GM03348 (cell line): ENCODE measurements around the gene TRMT112.
A peak's percentile ranks its signal among the peaks of the same experiment; 100 is the strongest.
"Not testable (repeated sequence)": the region's sequence is repeated elsewhere in the genome, so short reads cannot be mapped to it uniquely, and the experiment has no call there.

Source experiments
- DNase-seq: peaks from one replicate; pipeline ENCODE4 v3.0.0; 2012; ENCODE audit warnings: low spot score

TRMT112 gene

DNA sequence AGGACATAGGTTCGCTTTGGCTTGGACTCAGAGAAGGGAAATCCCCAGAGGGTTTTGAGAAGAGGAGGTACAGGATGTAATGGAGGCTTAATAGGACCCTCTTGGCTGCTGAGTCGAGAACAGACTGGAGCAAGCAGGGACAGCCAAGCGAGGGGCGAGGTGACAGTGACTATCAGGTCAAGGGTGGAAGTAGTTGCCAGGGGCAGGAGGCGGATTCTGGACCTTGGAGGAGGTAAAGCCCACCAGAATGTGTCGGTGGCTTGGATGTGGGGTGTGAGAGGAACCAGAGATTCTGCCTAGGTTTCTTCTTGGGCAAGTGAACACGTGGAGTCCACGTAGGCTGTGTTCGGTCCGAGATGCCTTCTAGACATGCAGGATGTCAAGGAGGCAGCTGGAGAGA lies 4.4 kb downstream of the TRMT112 start:
- DNase-seq, result no peak

DNA sequence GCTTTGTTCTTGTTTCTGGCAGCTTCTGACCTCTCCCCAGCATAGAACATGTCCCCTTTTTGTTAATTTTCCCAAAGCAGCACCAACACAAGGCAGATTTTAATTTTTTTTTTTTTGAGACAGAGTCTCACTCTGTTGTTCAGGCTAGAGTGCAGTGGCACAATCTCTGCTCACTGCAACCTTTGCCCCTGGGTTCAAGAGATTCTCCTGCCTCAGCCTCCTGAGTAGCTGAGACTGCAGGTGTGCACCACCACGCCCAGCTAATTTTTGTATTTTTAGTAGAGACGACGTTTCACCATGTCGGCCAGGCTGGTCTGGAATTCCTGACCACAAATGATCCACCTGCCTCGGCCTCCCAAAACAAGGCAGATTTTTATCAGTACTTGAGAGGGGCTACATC lies 9.6 kb downstream of the TRMT112 start:
- not testable (repeated sequence) for DNase-seq

DNA sequence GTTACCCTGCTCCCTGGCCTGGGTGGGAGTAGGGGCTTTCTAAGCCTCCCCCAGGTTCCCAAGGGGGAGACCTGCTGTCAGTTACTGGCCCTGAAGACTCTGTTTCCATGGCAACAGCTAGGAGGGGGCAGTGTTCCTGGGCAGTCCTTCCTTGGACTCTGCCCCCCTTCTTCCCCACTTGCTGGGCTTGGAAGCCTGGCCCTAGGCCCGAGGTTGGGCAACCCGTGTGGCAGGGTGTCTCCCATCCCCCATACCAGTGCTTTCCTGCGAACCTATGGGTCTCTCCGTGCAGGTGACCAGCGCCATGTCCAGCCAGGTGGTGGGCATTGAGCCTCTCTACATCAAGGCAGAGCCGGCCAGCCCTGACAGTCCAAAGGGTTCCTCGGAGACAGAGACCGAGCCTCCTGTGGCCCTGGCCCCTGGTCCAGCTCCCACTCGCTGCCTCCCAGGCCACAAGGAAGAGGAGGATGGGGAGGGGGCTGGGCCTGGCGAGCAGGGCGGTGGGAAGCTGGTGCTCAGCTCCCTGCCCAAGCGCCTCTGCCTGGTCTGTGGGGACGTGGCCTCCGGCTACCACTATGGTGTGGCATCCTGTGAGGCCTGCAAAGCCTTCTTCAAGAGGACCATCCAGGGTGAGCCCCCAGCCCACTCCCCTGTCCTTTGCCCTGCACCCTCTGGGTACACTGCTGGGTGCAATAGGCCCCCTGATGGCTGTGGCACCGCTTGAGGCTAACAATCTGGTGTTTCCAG lies 10.3 kb downstream of the TRMT112 start:
- DNase-seq, result no peak

DNA sequence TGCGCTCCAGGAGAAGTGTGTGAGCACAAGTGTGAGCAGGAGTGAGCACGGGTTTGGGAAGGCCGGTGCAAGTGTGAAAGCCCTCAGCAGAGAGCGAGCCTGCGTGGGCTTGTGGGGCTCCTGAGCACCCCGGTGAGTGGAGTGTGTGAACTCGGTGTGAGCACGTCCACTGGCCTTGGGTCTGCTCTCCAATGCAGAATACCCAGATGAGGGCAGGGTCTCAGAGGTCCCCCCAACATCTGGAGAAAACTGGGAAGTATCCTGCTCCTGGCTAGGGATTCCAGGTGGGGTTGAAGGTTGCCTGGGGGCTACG lies 10.8 kb downstream of the TRMT112 start:
- no peak for DNase-seq

DNA sequence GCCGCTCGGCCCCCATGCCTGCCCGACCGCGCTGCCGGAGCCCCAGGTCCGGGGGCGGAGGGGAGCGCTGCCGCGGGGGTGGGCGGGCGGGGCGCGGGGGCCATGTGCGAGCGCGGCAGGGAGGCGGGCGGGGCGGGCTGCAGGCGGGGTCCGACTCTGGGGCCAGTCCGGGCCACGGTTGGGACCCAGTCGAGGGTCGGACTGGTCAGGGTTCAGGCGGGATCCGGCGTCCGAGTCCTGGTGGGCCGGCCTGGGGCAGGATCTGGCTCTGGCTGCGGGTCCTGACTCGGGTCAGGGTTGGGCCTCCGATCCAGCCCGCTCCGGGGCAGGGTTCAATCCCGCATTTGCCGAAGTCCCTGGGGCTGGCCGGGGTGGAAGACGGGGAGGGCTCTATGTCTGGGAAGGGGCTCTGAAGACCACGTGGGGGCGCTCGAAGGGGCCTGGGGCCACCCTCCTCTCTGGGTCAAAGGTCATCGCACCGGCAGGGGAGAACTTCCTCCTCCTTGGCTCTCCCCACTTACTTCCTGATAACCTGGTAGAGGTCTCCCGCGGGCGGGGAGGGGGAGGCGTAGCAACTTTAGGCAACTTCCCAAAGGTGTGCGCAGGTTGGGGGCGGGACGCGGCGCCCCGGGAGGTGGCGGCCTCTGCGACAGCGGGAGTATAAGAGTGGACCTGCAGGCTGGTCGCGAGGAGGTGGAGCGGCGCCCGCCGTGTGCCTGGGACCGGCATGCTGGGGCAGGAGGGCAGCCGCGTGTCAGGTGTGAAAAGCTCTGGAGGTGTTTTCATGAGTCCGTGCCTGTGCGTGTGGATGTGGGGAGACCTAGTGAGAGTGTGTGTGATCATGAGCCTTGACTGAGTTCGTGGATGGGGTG lies 11.4 kb downstream of the TRMT112 start:
- DNase-seq, result peak; percentile 32

DNA sequence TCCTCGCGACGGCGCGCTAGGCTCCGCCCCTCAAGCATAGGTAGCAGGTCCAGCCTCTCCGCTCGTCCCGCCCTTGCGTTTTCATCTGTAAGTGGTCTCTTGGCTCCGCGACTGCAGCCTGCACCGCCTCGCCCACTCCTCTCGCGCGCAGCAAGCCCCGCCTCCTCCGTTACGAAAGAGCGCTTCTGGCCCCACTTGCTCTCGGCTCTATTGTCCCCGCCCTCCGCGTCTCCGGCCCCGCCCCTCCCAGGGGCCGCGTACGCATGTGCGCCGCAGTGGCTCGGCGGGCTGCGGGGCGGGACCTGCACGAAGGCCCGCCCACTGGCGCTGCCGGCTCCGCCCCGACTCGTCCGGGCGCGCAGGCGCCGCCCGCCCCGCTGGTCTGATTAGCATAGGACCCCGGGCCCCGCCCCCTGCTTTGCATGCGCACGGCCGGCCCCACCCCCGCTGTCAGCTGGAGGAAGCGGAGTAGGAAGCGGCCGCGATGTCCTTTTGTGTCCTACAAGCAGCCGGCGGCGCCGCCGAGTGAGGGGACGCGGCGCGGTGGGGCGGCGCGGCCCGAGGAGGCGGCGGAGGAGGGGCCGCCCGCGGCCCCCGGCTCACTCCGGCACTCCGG lies 12.2 kb downstream of the TRMT112 start, which contains the start of gene ESRRA:
TSS of gene ESRRA (plus strand) at position 450 of the 616 bp plus-strand sequence. CDS start 1,656 bp downstream, outside the sequence.
- peak; percentile 100 for DNase-seq

DNA sequence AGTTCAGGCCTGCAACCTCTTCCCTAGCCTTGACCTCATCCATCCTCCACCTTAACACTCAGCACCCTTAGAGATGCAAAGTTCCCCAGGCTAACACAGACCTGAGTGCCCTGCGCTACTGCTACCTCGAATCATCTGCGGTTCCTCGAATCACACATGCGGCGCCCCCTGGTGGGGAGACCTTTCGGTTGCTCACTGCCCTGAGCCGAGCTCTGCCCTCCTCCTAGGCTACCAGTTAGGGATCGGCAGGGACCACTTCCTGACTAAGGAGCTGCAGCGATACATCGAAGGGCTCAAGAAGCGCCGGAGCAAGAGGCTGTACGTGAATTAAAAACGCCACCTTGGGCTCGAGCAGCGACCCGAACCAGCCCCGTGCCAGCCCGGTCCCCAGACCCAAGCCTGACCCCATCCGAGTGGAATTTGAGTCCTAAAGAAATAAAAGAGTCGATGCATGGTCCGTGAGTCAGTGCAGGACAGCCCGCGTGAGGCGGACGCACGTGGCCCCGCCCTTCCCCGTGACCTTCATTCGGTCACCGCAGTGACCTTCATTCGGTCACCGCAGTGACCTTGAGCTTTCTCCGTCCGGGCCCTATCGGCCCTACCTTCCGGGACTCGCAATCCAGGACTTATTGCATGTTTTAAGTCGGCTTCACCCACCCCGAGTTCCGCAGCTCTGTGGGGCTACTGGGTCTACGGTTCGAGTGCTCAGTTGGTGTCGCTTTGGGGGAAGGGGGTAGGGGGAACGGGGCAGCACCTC lies 12.9 kb downstream of the TRMT112 start:
- DNase-seq, result peak; percentile 87

DNA sequence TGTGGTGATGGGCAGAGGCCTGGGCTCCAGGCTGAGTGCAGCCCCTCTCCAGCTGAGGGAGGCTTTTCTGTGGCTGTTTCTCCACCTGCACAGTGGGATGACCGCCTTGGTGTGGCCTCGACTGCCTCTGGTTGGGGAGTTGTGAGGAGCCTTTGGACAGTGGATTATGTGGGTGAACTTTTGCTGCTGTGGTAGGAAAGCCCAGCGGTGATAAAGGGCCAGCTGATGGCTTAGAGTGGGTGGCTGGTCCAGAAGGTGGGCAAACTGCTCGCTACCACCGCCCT lies 13.4 kb downstream of the TRMT112 start:
- DNase-seq, result no peak

DNA sequence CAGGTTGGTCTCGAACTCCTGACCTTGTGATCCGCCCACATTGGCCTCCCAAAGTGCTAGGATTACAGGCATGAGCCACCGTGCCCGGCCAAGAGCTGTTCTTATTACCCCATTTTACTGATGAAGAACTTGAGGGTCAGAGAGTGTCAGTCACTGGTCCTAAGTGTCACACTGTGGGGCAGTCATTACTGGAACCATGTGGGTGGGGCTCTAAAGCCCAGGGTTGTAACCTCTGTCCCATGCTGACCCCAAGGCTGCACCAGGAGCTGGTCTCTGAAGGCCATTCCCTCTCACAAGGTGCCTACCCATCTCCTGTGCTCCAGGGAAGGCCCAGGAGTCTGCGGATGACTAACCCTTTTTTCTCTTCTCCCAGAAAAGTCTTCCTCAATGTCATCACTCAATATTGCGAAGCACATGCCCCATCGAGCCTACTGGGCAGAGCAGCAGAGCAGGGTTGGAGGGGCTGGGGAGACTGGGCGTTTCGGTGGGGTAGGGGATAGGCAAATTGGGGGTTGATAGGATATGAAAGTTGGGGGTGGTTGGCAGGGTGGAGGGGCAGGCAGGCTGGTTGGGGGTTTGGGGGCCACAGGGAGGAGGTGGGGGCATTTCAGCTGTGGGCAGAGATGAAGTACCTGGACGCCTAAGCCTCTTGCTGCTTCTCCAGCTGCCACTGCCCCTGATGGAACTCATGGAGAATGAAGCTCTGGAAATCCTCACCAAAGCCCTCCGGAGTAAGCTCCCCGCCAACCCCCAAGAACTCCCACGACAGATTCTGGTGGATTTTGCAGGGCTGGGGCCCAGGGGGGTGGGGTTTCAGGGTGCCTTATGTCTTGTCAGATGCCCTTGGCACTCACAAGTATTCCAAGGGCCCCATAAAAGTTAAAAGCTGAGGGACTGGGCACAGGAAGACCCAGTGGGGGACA lies 14.0 kb downstream of the TRMT112 start:
- DNase-seq, result no peak

DNA sequence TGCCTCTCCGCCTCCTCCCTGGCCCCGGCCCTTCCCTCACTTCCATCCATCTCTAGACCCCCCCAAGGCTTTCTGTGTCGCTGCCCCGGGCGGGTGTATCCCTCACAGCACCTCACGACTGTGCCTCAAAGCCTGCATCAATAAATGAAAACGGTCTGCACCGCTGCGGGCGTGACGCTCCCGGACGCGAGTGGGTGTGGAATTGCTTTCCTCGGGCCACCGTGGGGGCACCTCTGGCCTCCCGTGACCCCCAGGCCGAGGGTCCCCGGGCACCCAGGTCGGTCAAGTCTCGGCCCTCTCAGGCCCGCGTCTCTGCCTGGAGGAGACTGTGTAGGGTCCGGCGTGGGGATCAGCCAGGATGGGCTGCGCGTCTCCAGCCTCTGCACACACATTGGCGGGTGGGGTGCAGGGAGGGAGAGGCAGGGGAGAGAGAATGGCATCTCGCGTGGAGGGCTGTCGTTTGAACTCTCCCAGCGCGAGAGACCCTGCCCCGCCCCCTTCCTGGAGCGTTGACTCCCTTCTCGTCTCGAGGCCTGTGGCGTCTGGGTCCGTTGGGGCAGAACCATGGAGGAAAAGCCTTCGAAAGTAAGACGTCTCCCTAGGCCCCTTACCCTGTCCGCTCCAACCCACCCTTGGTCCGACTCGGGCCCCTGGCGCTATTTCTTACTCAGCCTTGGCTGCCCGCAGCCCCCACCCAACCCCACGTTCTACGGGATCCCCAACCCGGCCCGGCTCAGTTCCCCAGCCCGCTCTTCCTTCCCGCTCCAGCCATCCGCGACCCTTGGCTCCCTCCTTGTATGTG lies 17.3 kb downstream of the TRMT112 start, which contains the start of gene CATSPERZ:
TSS of gene CATSPERZ (plus strand) at position 512 of the 802 bp plus-strand sequence. CDS start at position 565, 53 bp downstream.
- no peak for DNase-seq

DNA sequence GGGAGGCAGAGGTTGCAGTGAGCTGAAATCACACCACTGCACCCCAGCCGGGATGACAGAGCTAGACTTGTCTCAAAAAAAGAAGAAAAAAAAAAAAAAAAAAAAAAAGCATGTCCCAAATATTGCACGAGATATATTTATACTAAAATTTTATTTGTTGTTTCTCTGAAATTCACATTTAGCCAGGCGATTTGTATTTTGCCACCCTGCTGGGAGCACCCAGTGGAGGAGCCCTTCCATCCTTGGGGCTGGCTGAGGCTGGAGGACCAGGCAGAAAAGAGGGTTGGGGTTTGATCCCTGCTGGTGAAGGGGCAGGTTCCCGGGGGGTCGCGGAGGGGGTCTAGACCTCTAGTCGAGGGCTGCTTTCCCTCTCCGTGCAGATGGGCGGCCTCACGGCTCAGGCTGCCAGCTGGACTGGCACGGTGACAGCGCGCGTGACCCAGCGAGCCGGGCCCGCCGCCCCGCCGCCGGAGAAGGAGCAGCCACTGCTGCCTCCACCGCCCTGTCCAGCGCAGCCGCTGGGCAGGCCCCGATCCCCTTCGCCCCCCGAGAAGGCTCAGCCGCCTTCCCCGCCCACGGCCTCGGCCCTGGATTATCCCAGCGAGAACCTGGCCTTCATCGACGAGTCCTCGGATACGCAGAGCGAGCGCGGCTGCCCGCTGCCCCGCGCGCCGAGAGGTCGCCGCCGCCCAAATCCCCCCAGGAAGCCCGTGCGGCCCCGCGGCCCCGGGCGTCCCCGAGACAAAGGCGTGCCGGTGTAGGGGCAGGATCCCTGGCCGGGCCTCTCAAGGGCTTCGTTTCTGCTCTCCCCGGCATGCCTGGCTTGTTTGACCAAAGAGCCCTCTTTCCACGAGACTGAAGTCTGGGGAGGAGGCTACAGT lies 18.2 kb downstream of the TRMT112 start:
- peak; percentile 58 for DNase-seq

DNA sequence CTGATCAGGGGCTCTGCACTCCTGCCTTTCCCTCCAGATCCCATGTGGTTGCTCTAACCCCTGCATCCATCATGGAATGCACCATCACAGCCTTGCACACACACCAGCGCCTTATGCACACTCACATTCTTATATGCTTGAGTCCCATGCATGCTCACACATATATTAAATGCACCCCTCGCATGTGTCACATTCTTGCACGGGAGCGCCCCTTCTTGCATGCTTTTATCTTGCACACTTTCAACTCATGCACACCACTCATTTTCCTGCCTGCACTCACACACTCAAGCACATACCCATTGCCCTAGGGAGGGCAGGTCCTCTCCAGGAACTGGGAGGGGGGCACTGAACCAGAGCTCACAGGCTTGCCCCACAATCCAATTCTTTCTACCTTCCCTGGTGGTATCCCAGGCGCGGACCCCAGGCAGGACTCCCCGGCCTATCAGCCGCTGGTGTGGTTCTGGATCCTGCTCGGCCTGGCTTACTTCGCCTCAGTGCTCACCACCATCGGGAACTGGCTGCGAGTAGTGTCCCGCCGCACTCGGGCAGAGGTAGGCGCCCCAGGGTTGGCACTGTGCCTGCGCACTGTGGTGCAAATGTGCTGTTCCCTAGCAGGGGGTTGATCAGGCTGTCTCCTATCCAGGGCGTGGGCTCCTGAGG lies 19.5 kb downstream of the TRMT112 start:
- DNase-seq, result no peak

DNA sequence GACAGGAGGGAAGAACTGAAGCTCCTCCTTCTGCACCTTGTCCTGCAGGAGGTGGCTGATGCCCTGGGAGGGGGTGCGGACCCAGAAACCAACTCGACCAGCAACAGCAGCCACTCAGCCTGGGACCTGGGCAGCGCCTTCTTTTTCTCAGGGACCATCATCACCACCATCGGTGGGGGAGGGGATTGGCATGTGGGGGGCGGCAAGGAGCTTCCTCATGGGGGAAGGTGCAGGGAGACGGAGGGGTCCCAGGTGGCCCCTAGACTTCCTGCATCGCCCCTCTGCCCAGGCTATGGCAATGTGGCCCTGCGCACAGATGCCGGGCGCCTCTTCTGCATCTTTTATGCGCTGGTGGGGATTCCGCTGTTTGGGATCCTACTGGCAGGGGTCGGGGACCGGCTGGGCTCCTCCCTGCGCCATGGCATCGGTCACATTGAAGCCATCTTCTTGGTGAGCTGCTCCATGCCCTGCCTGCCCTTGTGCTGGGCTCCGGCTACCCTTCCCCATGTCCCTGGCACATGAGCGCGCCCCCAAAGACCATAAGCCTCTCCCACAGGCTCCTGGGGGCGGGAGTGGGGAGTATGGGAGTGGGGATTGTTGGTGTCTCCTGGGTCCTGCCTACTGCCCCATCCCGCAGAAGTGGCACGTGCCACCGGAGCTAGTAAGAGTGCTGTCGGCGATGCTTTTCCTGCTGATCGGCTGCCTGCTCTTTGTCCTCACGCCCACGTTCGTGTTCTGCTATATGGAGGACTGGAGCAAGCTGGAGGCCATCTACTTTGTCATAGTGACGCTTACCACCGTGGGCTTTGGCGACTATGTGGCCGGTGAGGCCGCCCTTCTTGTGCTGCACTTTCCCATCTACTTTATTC lies 20.3 kb downstream of the TRMT112 start:
- no peak for DNase-seq

DNA sequence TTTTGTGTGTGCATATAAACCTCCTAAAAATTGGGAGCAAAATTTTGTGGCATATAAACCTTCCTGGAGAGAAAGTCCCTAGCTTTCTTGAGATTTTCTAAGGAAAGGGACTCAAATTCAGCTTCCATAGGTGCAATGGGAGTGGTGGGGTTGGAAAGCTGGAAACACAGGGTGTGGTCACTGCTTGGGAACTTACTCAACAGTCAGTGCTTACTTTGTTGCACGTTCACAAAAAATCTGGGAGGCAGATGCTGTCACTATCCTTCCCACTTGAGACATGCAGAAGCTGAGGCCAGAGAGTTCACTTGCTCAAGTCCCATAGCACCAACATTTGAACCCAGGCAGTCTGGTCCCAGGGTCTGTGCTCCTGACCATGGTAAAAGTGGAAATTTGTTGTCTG lies 21.1 kb downstream of the TRMT112 start:
- no peak for DNase-seq

DNA sequence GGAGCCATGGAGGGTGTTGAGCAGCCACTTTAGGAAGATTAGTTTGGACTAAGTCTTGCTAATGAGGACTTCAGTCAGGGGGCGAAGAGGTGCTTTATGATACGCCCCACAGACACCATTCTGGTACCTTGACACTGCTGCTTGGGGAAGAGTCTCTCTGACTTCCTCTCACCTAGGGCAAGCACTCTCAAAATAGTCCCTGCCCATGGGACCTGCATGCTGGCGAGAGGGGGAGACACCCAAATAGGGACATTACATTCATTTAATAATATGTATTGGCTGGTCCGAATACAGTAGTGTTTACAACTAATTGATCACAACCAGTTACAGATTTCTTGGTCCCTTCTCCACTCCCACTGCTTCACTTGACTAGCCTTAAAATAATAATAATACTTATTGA lies 21.6 kb downstream of the TRMT112 start:
- DNase-seq, result no peak

DNA sequence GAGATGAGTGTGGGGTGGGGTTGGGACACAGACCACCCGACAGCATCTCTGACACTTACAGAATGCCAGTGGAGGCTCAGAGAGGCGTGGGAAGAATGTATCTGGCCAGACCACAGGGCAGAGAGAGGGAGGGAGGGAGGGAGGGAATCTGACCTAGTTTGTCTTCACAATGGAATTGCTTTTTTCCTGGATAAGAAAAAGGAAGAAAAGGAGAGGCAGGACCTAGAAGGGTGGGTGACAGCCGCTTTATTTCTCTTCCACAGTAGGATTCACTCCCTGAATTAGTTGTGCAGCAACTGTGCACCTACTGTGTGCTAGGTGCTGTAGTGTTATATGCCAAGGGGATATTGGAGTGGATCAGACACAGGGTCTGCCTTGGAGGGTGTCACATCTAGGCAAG lies 22.6 kb downstream of the TRMT112 start:
- peak; percentile 43 for DNase-seq

DNA sequence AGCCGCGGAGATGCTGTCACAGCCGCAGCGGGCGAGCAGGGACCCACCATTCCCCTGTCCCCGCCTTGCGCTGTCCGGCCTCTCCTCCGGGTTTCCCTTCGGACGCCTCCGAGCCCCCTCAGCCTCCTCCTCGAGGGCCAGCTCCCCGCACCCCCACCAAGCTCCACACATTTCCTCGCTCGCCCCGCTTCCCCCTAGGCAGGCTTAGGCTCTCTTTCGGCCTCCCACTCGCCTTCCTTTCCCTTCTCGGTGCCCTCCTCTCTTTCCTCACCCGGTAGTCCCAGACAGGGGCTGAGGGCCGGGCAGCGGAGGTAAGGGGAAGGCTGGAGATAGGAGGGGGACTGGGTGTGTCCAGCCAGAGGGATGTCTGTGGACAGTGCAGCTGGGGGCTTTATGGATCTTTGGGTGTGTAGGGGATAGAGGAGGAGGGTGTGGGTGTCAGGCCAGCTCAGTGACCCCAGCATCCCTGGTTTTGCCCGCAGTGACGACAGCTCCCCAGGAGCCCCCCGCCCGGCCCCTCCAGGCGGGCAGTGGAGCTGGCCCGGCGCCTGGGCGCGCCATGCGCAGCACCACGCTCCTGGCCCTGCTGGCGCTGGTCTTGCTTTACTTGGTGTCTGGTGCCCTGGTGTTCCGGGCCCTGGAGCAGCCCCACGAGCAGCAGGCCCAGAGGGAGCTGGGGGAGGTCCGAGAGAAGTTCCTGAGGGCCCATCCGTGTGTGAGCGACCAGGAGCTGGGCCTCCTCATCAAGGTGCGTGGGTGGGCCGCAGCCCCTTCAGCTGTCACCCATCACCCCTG lies 24.7 kb downstream of the TRMT112 start:
- DNase-seq, result no peak
